ENCODE data around the gene NPC1. TPM values are rescaled to one million over a fixed set of nuclear protein-coding genes. Genes with fewer than 3 reads are reported as not detected.

NPC1 gene
- total RNA-seq, 1 experiment from 2014 or later, result 51.6 TPM

- TF ChIP-seq YY1 (IDR thresholded peaks at IDR 0.05; ENCODE audit: extremely low read depth, insufficient replicate concordance, low read depth, low read length), result no peak
- TF ChIP-seq, protein P1, sequence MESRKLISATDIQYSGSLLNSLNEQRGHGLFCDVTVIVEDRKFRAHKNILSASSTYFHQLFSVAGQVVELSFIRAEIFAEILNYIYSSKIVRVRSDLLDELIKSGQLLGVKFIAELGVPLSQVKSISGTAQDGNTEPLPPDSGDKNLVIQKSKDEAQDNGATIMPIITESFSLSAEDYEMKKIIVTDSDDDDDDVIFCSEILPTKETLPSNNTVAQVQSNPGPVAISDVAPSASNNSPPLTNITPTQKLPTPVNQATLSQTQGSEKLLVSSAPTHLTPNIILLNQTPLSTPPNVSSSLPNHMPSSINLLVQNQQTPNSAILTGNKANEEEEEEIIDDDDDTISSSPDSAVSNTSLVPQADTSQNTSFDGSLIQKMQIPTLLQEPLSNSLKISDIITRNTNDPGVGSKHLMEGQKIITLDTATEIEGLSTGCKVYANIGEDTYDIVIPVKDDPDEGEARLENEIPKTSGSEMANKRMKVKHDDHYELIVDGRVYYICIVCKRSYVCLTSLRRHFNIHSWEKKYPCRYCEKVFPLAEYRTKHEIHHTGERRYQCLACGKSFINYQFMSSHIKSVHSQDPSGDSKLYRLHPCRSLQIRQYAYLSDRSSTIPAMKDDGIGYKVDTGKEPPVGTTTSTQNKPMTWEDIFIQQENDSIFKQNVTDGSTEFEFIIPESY (IDR thresholded peaks at IDR 0.05; ENCODE audit: extremely low read depth, insufficient replicate concordance, low read length), result no peak
- no peak for TF ChIP-seq POLR2A (IDR thresholded peaks at IDR 0.05; ENCODE audit: borderline replicate concordance, extremely low read depth, insufficient read depth, insufficient read length)
- TF ChIP-seq JUND (IDR thresholded peaks at IDR 0.05), result no peak
- no peak for TF ChIP-seq EZH2phosphoT487 (IDR thresholded peaks at IDR 0.05; ENCODE audit: borderline replicate concordance)
- no peak for TF ChIP-seq FOSL1 (IDR thresholded peaks at IDR 0.05; ENCODE audit: low read depth)
- no peak for TF ChIP-seq RAD21 (IDR thresholded peaks at IDR 0.05; ENCODE audit: low read depth)
- no peak for TF ChIP-seq SRF (IDR thresholded peaks at IDR 0.05; ENCODE audit: low read depth)
Measured at GRCh38 chr18:23538870-23539269, 47.4 kb downstream of the NPC1 start (continued).

DNA sequence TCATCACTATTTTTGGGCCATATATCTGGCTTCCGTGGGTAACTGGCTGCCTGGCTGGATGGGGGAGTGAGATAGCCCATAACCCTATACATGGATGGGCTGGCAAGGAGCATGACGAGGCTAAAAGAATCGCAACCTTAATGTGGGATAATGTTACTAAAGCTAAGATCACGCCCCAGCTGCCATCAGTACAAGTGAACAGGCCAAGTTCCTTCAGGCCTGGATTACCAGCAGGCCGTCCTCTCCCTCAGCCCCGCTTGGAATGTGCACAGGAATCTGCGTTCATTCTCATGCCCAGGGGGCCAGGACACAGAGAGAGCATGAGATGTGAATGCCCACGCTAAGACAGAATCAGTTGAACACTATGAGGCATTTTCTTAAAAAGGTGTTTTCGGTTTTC is 48.3 kb downstream of the NPC1 start:
- no peak for DNase-seq (ENCODE audit: low read depth, low spot score)
- H3K36me3 ChIP-seq (ENCODE audit: control insufficient read depth in 1 of 2, insufficient read depth in 2 of 2, low read length in 2 of 2), result peaks cover 51 to 59% of the 10 kb centered on the region in 2 experiments
- RAD21 ChIA-PET (ENCODE audit: low non-redundant PET in 1 of 2, low total read pairs in 2 of 2, uncharacterized antibody in 2 of 2, unreplicated experiment in 2 of 2), result no interaction called here
- TF ChIP-seq EZH2 (IDR thresholded peaks at IDR 0.05), result no peak
- TF ChIP-seq REST (IDR thresholded peaks at IDR 0.05; ENCODE audit: low read depth), result no peak
- TF ChIP-seq MAX (IDR thresholded peaks at IDR 0.05), result no peak
- TF ChIP-seq ZFX (IDR thresholded peaks at IDR 0.05), result no peak
- no peak for TF ChIP-seq EGR1 (IDR thresholded peaks at IDR 0.05; ENCODE audit: low read depth)
- no peak for TF ChIP-seq SP1 (IDR thresholded peaks at IDR 0.05; ENCODE audit: low read depth)
- no peak for TF ChIP-seq CTCF (IDR thresholded peaks at IDR 0.05 in 2 of 3, conservative IDR thresholded peaks at IDR 0.05 in 1 of 3; ENCODE audit: borderline replicate concordance in 1 of 3, insufficient read depth in 1 of 3, low read depth in 2 of 3, low read length in 2 of 3)
- TF ChIP-seq TCF7L2 (IDR thresholded peaks at IDR 0.05; ENCODE audit: borderline replicate concordance, extremely low read depth, insufficient read depth, insufficient read length), result no peak
- no peak for TF ChIP-seq ELF1 (IDR thresholded peaks at IDR 0.05; ENCODE audit: borderline replicate concordance, low read depth)
- no peak for TF ChIP-seq ATF3 (IDR thresholded peaks at IDR 0.05)
- no peak for TF ChIP-seq CEBPB (IDR thresholded peaks at IDR 0.05; ENCODE audit: low read depth)
- no peak for TF ChIP-seq ZNF274 (IDR thresholded peaks at IDR 0.05; ENCODE audit: low read depth, low read length)

More for the DNA sequence above, 48.3 kb downstream of the NPC1 start:
- no peak overlapping the region for H2AFZ ChIP-seq (ENCODE audit: low read depth, low read length, poor library complexity, severe bottlenecking)
- no peak for ATAC-seq
- intact Hi-C loops (cut with micrococcal nuclease), result no loop called here
- H3K4me1 ChIP-seq (ENCODE audit: control insufficient read depth in 1 of 2, insufficient read depth in 2 of 2, low read length in 2 of 2), result no peaks in the 10 kb centered on the region
- no peak overlapping the region for H3K9ac ChIP-seq (ENCODE audit: low read length)
- BruUV-seq (replicated peaks), result no TSS peak
- H4K20me1 ChIP-seq (ENCODE audit: insufficient read depth), result no peaks in the 10 kb centered on the region
- ChIA-PET POLR2A (no interaction called here), CTCF (no interaction called here)
- H3K9me3 ChIP-seq (ENCODE audit: control insufficient read depth in 1 of 2, insufficient read depth in 1 of 2, low read depth in 1 of 2, low read length in 2 of 2), result no peaks in the 10 kb centered on the region
- H3K9me2 ChIP-seq (ENCODE audit: insufficient read depth), result no peaks in the 10 kb centered on the region
- no peak overlapping the region for H3K27ac ChIP-seq (ENCODE audit: low read depth, low read length)
- no peak overlapping the region for H3K4me2 ChIP-seq (ENCODE audit: low read length)
- H3K27me3 ChIP-seq (ENCODE audit: insufficient read depth, low read length), result no peaks in the 10 kb centered on the region
- H3K4me3 ChIP-seq (replicated peaks in 1 of 2; ENCODE audit: low read depth in 1 of 2, low read length in 2 of 2), result no peak overlapping the region
- no peaks in the 10 kb centered on the region for H3K79me2 ChIP-seq (ENCODE audit: insufficient read depth, low read length)
